ENCODE measurements around the gene GOLGA8J.
"Not testable (repeated sequence)": the region's sequence is repeated elsewhere in the genome, so short reads cannot be mapped to it uniquely, and the experiment has no call there.

Gene GOLGA8J

GRCh38 chr15:30097827-30098226 is 15.1 kb downstream of the GOLGA8J start:
- not testable (repeated sequence) for DNase-seq

GRCh38 chr15:30102890-30103289 is 20.1 kb downstream of the GOLGA8J start:
- not testable (repeated sequence) for DNase-seq

GRCh38 chr15:30103941-30104507 is 21.3 kb downstream of the GOLGA8J start:
- not testable (repeated sequence) for DNase-seq

GRCh38 chr15:30110591-30110990 is 27.8 kb downstream of the GOLGA8J start:
- not testable (repeated sequence) for DNase-seq

GRCh38 chr15:30130066-30130465 is 47.3 kb downstream of the GOLGA8J start:
- DNase-seq = not testable (repeated sequence)

- DNase-seq = not testable (repeated sequence)
Measured at GRCh38 chr15:30134751-30135150, 52.0 kb downstream of the GOLGA8J start, which contains the start of gene GOLGA8T. TSS of gene GOLGA8T (plus strand) at chr15:30135051. CDS start at chr15:30135149, 98 bp downstream.
